ACC112 (cell line): ENCODE measurements around the gene NCOA7.

ENCODE experiments used
- H2AFZ ChIP-seq: fragments of 200-600 bp; sonication (generic); one replicate; pipeline ENCODE4 v1.6.0; 2017; ENCODE audit warnings: antibody characterized with exemption, low read length; ENCODE audit not compliant: unreplicated experiment
- H3K27ac ChIP-seq: fragments of 200-600 bp; sonication (generic); 2 replicates; pipeline ENCODE4 v1.5.1; 2014; ENCODE audit warnings: low read depth, mild to moderate bottlenecking, antibody characterized with exemption, low read length, moderate library complexity
- H3K27me3 ChIP-seq: fragments of 200-600 bp; sonication (generic); 2 replicates; pipeline ENCODE4 v1.6.1; 2014; ENCODE audit warnings: mild to moderate bottlenecking, antibody characterized with exemption, low read length, moderate library complexity, mixed read lengths; ENCODE audit not compliant: insufficient read depth
- H3K36me3 ChIP-seq: fragments of 200-600 bp; sonication (generic); 2 replicates; pipeline ENCODE4 v1.6.1; 2016; ENCODE audit warnings: mild to moderate bottlenecking, antibody characterized with exemption, low read length, moderate library complexity, mixed read lengths; ENCODE audit not compliant: insufficient read depth
- H3K4me1 ChIP-seq: fragments of 200-600 bp; sonication (generic); one replicate; pipeline ENCODE4 v1.6.1; 2016; ENCODE audit warnings: low read length, mixed read lengths; ENCODE audit not compliant: insufficient read depth, unreplicated experiment, control insufficient read depth
- H3K4me3 ChIP-seq: fragments of 200-600 bp; sonication (generic); 2 replicates; pipeline ENCODE4 v1.5.1; 2014; ENCODE audit warnings: mild to moderate bottlenecking, low read depth, low read length
- H3K79me2 ChIP-seq: fragments of 200-600 bp; sonication (generic); one replicate; pipeline ENCODE4 v1.6.0; 2016; ENCODE audit warnings: low read length; ENCODE audit not compliant: control insufficient read depth, unreplicated experiment, insufficient read depth

The NCOA7 gene

GRCh38 chr6:125919618-125920017, 128.9 kb downstream of the NCOA7 start:
- peaks cover 40% of the 10 kb centered on the region for H3K36me3 ChIP-seq
- H3K79me2 ChIP-seq: peaks cover 32% of the 10 kb centered on the region
- H2AFZ ChIP-seq: no peak overlapping the region
- peak overlapping the region; percentile 98 for H3K27ac ChIP-seq
- peaks cover 39% of the 10 kb centered on the region for H3K4me1 ChIP-seq
- peak overlapping the region; percentile 91 for H3K4me3 ChIP-seq
- H3K27me3 ChIP-seq: no peaks in the 10 kb centered on the region

- peaks cover 36% of the 10 kb centered on the region for H3K79me2 ChIP-seq
- no peaks in the 10 kb centered on the region for H3K27me3 ChIP-seq
- H3K36me3 ChIP-seq: peaks cover 51% of the 10 kb centered on the region
- H2AFZ ChIP-seq: no peak overlapping the region
- no peak overlapping the region for H3K4me3 ChIP-seq
- H3K27ac ChIP-seq: no peak overlapping the region
- H3K4me1 ChIP-seq: peaks cover 47% of the 10 kb centered on the region
Observed at GRCh38 chr6:125922322-125922860, 131.6 kb downstream of the NCOA7 start.

GRCh38 chr6:125923366-125923877, 132.7 kb downstream of the NCOA7 start:
- Histone ChIP-seq H3K4me1 (peaks cover 40% of the 10 kb centered on the region), H3K4me3 (peak overlapping the region; percentile 4; the same call in 1 of the 2 replicates), H3K79me2 (peaks cover 36% of the 10 kb centered on the region), H3K27ac (peak overlapping the region; percentile 39), H2AFZ (no peak overlapping the region), H3K36me3 (peaks cover 60% of the 10 kb centered on the region), H3K27me3 (no peaks in the 10 kb centered on the region)

DNA sequence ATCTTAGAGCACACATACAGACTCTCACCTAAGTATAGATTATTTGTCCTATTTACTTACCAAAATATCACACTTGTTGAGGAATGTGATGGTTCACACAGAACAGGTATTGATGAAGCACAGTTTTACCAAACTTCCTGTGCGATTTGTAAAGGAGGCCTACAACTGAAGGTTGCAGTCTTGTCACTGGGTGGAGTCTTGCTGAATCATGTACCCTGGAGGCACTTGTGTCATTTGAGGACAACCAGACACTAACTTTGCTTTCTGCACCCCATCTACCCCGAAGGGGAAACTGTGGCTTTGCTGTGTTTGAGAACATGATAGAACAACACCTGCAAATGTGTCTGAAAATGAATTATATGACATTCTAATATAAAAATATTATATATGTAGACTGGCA, 133.4 kb downstream of the NCOA7 start:
- H3K36me3 ChIP-seq: peaks cover 64% of the 10 kb centered on the region
- H3K27ac ChIP-seq: peak overlapping the region; percentile 39
- no peak overlapping the region for H2AFZ ChIP-seq
- H3K4me3 ChIP-seq: no peak overlapping the region
- no peaks in the 10 kb centered on the region for H3K27me3 ChIP-seq
- H3K79me2 ChIP-seq: peaks cover 35% of the 10 kb centered on the region
- H3K4me1 ChIP-seq: peaks cover 36% of the 10 kb centered on the region

- no peaks in the 10 kb centered on the region for H3K27me3 ChIP-seq
- no peak overlapping the region for H2AFZ ChIP-seq
- peaks cover 68% of the 10 kb centered on the region for H3K36me3 ChIP-seq
- peaks cover 28% of the 10 kb centered on the region for H3K79me2 ChIP-seq
- H3K27ac ChIP-seq: peak overlapping the region; percentile 35
- H3K4me3 ChIP-seq: no peak overlapping the region
- H3K4me1 ChIP-seq: peaks cover 36% of the 10 kb centered on the region
Observed at GRCh38 chr6:125924697-125925358, 134.1 kb downstream of the NCOA7 start.

DNA sequence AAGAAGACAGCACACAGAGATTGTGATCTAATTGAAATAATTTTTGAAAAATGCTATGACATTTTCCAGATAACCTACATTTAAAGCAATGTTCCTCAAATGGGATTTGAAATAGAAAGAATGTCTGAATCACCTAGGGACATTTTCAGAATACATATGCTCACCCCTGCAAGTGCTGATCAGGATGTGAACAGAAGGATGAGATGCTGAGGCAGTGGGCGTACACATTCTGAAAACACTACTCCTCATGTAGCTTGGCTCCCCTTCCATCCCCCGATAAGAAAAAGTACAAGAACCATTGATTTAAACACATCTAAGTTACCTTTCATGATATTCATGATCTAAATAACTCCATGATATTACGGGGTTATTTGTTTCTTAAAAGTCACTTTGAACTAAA, 136.0 kb downstream of the NCOA7 start:
- no peak overlapping the region for H2AFZ ChIP-seq
- H3K27ac ChIP-seq: peak overlapping the region; percentile 3; the same call in 1 of the 2 replicates
- peaks cover 15% of the 10 kb centered on the region for H3K79me2 ChIP-seq
- H3K27me3 ChIP-seq: no peaks in the 10 kb centered on the region
- H3K36me3 ChIP-seq: peaks cover 75% of the 10 kb centered on the region
- no peak overlapping the region for H3K4me3 ChIP-seq
- peaks cover 44% of the 10 kb centered on the region for H3K4me1 ChIP-seq

GRCh38 chr6:125927761-125928160, 137.0 kb downstream of the NCOA7 start:
- peaks cover 7% of the 10 kb centered on the region for H3K79me2 ChIP-seq
- H2AFZ ChIP-seq: no peak overlapping the region
- no peak overlapping the region for H3K4me3 ChIP-seq
- peaks cover 44% of the 10 kb centered on the region for H3K4me1 ChIP-seq
- H3K27ac ChIP-seq: no peak overlapping the region
- peaks cover 66% of the 10 kb centered on the region for H3K36me3 ChIP-seq
- H3K27me3 ChIP-seq: no peaks in the 10 kb centered on the region

DNA sequence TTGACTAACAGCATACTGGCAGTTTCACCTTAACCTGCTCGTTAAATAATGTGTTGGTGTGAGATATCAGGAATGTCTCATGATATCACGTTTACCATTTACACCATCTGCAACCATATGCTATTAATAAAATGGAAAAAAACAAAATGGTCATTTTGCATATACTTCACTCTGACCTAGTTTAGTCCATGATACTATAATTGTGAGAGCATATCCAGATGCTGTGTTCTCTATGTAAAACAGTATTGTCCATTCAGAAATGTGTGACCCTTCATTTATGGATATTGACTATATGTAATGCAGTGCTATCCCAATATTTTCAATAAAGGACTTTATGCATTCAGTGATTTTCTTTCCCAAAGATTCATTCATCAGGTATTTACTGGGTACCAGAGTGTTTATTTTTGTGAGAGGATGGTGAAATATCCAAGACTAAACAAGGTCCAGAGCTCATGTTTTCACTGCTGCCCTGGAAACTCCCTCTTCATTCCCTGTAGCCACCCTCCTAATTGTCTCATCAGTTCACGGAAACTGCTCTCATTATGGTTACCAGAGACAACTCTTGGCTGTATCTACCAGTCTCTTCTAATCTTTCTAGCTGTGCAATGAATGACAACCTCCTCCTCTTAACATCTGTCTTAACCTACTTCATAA, 140.1 kb downstream of the NCOA7 start:
- no peaks in the 10 kb centered on the region for H3K79me2 ChIP-seq
- no peak overlapping the region for H3K4me3 ChIP-seq
- no peaks in the 10 kb centered on the region for H3K27me3 ChIP-seq
- peak overlapping the region; percentile 43; the same call in 1 of the 2 replicates for H3K27ac ChIP-seq
- no peak overlapping the region for H2AFZ ChIP-seq
- H3K36me3 ChIP-seq: peaks cover 42% of the 10 kb centered on the region
- H3K4me1 ChIP-seq: peaks cover 19% of the 10 kb centered on the region

DNA sequence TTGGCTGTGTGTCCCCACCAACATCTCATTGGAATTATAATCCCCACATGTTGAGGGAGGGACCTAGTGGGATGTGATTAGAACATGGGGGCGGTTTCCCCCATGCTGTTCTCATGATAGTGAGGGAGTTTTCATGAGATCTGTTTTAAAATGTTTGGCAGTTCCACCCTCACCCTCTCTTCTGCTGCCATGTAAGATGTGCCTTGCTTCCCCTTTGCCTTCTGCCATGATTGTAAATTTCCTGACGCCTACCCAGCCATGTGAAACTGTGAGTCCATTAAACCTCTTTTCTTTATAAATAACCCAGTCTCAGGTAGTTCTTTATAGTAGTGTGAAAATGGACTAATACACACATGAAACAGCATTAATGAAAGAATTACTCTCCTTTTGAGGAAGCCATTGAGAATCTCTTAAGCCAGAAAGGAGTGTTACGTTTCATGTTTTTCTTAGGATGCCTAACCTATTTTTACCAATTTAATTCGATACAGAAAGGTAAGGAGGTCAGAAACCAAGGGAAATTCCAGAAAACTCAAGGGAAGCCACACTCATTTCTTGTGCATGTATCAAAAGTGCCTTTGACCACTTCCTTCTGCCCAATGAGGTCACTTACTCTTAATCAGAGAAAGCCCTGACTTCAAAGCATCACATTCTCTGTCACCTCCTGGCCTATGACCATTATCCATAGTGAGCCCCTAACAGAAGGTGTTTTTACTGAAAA, 141.1 kb downstream of the NCOA7 start:
- no peaks in the 10 kb centered on the region for H3K79me2 ChIP-seq
- no peaks in the 10 kb centered on the region for H3K27me3 ChIP-seq
- H2AFZ ChIP-seq: no peak overlapping the region
- peaks cover 37% of the 10 kb centered on the region for H3K36me3 ChIP-seq
- no peak overlapping the region for H3K4me3 ChIP-seq
- peaks cover 19% of the 10 kb centered on the region for H3K4me1 ChIP-seq
- peak overlapping the region; percentile 43; the same call in 1 of the 2 replicates for H3K27ac ChIP-seq

- Histone ChIP-seq H3K36me3 (peaks cover 34% of the 10 kb centered on the region), H3K27ac (peak overlapping the region; percentile 43; the same call in 1 of the 2 replicates), H2AFZ (no peak overlapping the region), H3K4me3 (no peak overlapping the region), H3K79me2 (no peaks in the 10 kb centered on the region), H3K27me3 (no peaks in the 10 kb centered on the region), H3K4me1 (peaks cover 19% of the 10 kb centered on the region)
Observed at GRCh38 chr6:125932451-125932795, 141.7 kb downstream of the NCOA7 start.
